Breast epithelium (tissue), 4 donors: ENCODE data around the gene ART1. TPM values are rescaled to one million over a fixed set of nuclear protein-coding genes. Genes with fewer than 3 reads are reported as not detected.

Experiments
- DNase-seq, 2 donors: peaks; one replicate each; pipeline ENCODE4 v3.0.0-alpha.2; 2019; ENCODE audit warnings: low spot score in 2 of 2
- H3K27ac ChIP-seq, 2 donors: fragments of 200-600 bp; sonication (generic) in 1 of 2; one replicate each; pipeline ENCODE4 v1.5.1; 2016 to 2019; ENCODE audit warnings: mild to moderate bottlenecking in 1 of 2
- H3K27me3 ChIP-seq, 2 donors: fragments of 200-600 bp; sonication (generic) in 1 of 2; one replicate each; pipeline versions ENCODE4 v1.5.1 to v1.6.0; 2017 to 2019; ENCODE audit warnings: control low read depth in 1 of 2, mild to moderate bottlenecking in 1 of 2
- H3K36me3 ChIP-seq: fragments of 200-600 bp; one replicate; pipeline ENCODE4 v1.5.1; 2019
- H3K4me1 ChIP-seq, 2 donors: fragments of 200-600 bp; sonication (generic); one replicate each; pipeline ENCODE4 v1.5.1; 2016 to 2019; ENCODE audit warnings: control low read depth in 1 of 2
- H3K4me3 ChIP-seq, 3 donors: fragments of 200-600 bp; sonication (generic); 1 replicate in 2 of 3; 2 replicates in 1 of 3; pipeline ENCODE4 v1.5.1; 2016 to 2019; ENCODE audit warnings: mild to moderate bottlenecking in 3 of 3, moderate library complexity in 2 of 3
- H3K9me3 ChIP-seq, 2 donors: fragments of 200-600 bp; sonication (generic) in 1 of 2; one replicate each; pipeline ENCODE4 v1.5.1; 2016 to 2019; ENCODE audit warnings: control low read depth in 1 of 2
- POLR2A ChIP-seq: fragments of 450-650 bp; IDR thresholded peaks from one replicate; pipeline ENCODE4 v1.6.1; 2016; ENCODE audit warnings: antibody characterized with exemption, mild to moderate bottlenecking, moderate library complexity
- POLR2AphosphoS5 ChIP-seq, 3 donors: sonication (generic); formaldehyde crosslinking; IDR thresholded peaks; one replicate each; pipeline ENCODE4 v1.6.1; 2017; ENCODE audit warnings: antibody characterized with exemption in 3 of 3
- intact Hi-C: fragments of 100-400 bp; cut with DNase I; formaldehyde crosslinking; loops from one replicate; pipeline ENCODE4 v1.15.1; 2023; ENCODE audit warnings: low total_unique reads
- total RNA-seq, 3 donors: library from RNA; depleted of rRNA; stranded (reverse); fragments of >200 nt; gene quantifications; one replicate each; pipeline ENCODE4 v1.1.0, GENCODE V29; 2016
- TF ChIP-seq, protein P1 (sequence below), 3 donors: fragments of 450-650 bp; IDR thresholded peaks; one replicate each; pipeline ENCODE4 v1.5.1; 2016 to 2017; ENCODE audit warnings: antibody characterized with exemption in 3 of 3, mild to moderate bottlenecking in 3 of 3, moderate library complexity in 3 of 3

The ART1 gene
- total RNA-seq, 3 donors from 2014 or later: not detected

DNA sequence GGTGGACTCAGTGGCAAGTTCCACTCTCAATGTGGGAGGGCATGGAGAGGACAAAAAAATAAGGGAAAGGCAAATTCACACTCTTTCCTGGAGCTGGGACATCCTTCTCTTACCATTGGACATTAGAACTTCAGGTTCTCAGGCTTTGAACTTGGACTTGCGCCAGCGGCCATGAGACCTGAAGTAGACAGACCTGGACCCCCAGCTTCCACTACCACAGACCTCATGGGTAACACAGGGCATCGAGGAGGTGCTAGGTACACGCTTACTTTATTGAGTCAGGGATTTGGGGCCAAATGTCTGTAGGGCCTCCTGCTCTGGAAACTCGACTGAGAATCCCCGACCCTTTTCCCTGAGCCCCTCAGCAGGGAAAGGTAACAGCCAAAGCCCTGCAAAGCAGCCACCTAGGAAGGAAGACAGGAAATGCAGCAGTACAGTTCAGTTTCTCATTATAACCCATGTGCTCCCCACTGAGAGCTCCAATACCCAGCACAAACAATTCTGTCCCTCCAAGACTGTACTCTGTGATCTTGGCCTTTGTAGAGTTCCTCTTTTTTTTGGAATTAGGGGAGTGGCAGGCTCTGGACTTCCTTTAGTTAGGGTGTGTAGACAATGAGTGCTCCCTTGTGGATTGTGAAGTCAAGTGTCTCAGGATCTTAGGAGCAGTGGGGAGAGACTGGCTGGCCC is 20.6 kb downstream of the ART1 start:
- Histone ChIP-seq H3K36me3 (peaks cover 6% of the 10 kb centered on the region), H3K27ac (no peak overlapping the region), H3K4me1 (no peaks in the 10 kb centered on the region), H3K9me3 (no peaks in the 10 kb centered on the region), H3K27me3 (no peaks in the 10 kb centered on the region), H3K4me3 (no peak overlapping the region)
- TF ChIP-seq, protein P1, sequence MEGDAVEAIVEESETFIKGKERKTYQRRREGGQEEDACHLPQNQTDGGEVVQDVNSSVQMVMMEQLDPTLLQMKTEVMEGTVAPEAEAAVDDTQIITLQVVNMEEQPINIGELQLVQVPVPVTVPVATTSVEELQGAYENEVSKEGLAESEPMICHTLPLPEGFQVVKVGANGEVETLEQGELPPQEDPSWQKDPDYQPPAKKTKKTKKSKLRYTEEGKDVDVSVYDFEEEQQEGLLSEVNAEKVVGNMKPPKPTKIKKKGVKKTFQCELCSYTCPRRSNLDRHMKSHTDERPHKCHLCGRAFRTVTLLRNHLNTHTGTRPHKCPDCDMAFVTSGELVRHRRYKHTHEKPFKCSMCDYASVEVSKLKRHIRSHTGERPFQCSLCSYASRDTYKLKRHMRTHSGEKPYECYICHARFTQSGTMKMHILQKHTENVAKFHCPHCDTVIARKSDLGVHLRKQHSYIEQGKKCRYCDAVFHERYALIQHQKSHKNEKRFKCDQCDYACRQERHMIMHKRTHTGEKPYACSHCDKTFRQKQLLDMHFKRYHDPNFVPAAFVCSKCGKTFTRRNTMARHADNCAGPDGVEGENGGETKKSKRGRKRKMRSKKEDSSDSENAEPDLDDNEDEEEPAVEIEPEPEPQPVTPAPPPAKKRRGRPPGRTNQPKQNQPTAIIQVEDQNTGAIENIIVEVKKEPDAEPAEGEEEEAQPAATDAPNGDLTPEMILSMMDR (IDR thresholded peaks at IDR 0.05): no peak
- TF ChIP-seq POLR2A: no peak
- TF ChIP-seq POLR2AphosphoS5 (IDR thresholded peaks at IDR 0.05): no peak
- intact Hi-C loops: no loop called here
- DNase-seq: no peak

DNA sequence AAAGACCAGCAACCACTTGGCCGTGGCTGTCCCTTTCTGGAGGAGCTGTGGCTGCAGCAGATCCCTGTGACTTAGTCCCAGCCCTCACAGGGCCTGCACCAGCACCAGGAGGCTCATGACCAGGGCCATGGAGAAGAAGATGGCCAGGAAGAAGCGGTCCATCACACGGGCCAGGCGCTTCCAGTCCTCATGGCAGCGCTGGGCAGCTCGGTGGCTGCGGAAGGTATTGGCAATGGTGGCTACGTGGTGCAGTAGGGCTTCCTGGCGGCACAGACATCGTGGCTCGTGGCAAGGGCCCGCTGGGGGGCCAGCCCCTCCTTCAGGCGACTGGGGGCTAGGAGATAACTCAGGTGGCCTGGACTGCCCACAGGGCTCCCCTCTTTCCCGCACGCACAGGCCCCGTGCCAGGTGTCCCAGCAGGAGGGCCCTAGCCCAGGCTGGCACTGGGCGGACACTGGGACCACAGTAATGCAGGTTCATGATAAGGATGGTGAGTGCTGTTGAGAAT is 21.1 kb downstream of the ART1 start:
- TF ChIP-seq POLR2AphosphoS5 (IDR thresholded peaks at IDR 0.05): no peak
- TF ChIP-seq POLR2A: no peak
- TF ChIP-seq, protein P1 (IDR thresholded peaks at IDR 0.05): no peak
- DNase-seq: no peak
- intact Hi-C loops: no loop called here
- Histone ChIP-seq H3K4me1 (no peaks in the 10 kb centered on the region), H3K4me3 (no peak overlapping the region), H3K36me3 (peaks cover 6% of the 10 kb centered on the region), H3K27me3 (no peaks in the 10 kb centered on the region), H3K27ac (no peak overlapping the region), H3K9me3 (no peaks in the 10 kb centered on the region)

DNA sequence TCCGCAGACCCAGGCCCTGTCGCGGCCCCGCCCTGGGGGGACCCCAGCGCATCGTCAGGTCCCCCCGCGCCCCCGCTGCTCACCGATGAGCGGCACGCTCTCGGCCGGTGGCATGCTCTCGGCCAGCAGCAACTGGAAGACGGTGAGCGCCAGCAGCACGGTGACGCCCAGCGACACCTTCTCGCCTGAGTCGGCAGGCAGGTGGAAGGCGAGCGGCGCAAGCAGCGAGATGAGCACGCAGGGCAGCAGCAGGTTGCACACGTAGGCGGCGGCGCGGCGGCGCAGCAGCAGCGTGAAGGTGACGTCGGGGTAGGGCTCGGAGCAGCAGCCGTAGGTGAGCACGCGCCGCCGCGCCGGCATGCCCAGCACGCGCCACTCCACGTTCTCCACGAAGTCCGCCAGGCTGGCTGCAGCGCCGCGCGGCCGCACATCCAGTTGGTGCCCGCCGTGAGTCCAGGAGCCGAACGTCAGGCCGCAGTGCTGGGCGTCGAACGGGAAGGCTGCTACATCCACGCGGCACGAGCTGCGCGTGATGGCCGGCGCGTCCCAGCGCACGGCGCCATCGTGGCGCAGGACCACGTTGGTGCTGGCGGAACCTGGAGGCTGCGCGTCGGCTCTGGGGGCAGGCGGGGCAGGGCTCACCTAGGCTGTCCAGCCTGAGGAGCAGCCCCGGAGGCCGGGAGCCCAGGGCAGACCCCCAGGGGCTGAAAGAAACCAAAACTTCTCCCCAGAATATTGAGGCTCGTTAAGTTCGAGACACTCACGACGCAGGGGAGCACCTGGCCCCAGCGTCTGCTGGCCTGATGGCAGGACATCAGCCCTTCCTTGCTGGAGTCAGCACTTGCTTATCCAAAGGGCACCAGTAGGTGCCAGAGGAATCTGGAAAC is 22.5 kb downstream of the ART1 start:
- Histone ChIP-seq H3K4me1 (no peaks in the 10 kb centered on the region), H3K4me3 (no peak overlapping the region), H3K27ac (no peak overlapping the region), H3K9me3 (no peaks in the 10 kb centered on the region), H3K36me3 (peaks cover 6% of the 10 kb centered on the region), H3K27me3 (no peaks in the 10 kb centered on the region)
- no peak for DNase-seq
- intact Hi-C loops: no loop called here
- TF ChIP-seq POLR2AphosphoS5 (IDR thresholded peaks at IDR 0.05) (no peak), POLR2A (no peak)
- TF ChIP-seq, protein P1 (IDR thresholded peaks at IDR 0.05): no peak

DNA sequence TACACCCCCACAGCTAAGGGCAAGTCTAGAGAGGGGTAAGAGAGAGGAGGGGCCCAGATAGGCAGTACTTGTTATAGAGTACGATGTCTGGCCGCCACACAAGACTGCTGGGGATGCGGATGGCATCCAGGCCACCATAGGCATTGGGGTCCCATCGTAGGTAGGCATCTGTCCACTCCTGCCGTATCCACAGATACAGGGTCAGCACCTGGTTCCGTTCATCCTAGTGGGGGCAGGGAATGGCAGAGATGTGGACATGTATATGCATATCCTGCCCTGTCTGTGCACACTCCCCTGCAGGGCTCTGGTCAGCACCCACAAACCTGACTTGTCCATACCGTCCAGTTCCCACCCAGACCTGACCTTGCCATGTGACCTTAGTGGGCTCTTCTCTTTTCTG is 24.2 kb downstream of the ART1 start:
- intact Hi-C loops: no loop called here
- peaks cover 6% of the 10 kb centered on the region for H3K36me3 ChIP-seq

More for the DNA sequence above, 24.2 kb downstream of the ART1 start:
- Histone ChIP-seq H3K27ac (no peak overlapping the region), H3K9me3 (no peaks in the 10 kb centered on the region), H3K4me1 (no peaks in the 10 kb centered on the region), H3K27me3 (no peaks in the 10 kb centered on the region), H3K4me3 (no peak overlapping the region)
- TF ChIP-seq POLR2AphosphoS5 (IDR thresholded peaks at IDR 0.05): no peak
- TF ChIP-seq POLR2A: no peak
- TF ChIP-seq, protein P1 (IDR thresholded peaks at IDR 0.05): no peak
- no peak for DNase-seq
